Left kidney (tissue), 2 donors: ENCODE measurements around the gene FAM171A2. TPM values are rescaled to one million over a fixed set of nuclear protein-coding genes. Genes with fewer than 3 reads are reported as not detected.

ENCODE experiments used
- DNase-seq: peaks from one replicate; pipeline ENCODE4 v3.0.0-alpha.2; 2013
- polyA plus RNA-seq: library from polyadenylated mRNA; unstranded; fragments of 120-200 nt; gene quantifications from one replicate; pipeline ENCODE4 v1.2.1, GENCODE V29; 2013; ENCODE audit not compliant: insufficient read length

FAM171A2 gene
- polyA plus RNA-seq, 1 donor, result 28.2 TPM

DNA sequence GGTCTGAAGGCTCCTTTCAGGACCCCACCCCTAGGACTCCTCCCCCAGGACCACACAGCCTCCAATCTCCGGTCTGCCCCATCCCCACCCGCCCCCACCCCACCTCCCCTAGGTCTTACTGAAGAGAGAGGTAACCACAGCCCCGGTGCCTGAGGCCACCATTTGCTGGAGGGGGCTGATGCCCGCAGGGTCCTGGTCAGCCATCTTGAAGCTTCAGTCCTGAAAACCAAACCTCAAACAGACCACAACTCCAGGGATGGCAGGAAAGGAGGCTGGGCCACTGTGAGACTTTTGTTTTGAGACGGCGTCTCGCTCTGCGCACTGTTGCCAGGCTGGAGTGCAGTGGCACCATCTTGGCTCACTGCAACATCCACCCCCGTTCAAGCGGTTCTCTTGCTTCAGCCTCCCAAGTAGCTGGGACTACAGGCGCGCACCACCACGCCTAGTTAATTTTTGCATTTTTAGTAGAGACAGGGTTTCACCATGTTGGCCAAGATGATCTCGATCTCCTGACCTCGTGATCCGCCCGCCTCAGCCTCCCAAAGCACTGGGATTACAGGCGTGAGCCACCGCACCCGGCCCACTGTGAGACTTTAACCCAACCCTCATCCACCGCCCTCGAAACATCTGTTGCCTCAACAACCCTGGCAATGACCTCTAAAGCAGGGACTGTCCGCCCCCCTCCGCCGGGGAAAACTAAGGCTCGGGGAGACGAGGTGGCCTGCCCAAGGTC lies 40.1 kb downstream of the FAM171A2 start:
- no peak for DNase-seq

DNA sequence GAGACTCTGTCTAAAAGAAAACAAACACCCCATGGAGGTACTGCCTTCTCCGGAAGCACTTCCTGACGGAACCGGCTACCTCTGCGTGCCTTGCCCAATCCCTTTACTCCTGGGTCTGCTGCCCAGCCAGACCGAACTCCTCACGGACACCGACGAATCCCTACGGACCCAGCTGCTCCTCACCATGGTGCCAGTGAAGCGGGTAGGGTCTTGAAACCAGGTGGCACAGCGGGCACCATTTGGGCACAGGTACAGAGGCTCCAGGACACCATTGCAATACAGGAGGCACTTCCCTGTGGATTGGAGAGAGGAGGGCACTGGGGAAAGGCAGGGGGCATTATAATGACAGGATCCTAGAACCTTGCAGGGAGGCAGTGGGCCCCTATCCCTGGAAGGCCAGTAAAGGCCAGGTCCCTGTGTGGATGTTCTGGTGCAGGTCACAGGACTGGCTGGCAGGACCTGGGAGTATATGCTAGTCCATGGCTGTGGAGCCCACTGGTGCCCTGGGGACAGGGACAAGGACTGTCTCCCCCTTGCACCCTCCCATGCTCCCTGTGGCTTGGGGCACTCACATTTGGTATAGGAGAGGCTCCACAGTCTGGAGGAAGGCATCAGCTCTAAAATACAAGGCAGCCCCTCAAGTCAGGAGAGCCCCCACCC lies 41.3 kb downstream of the FAM171A2 start:
- no peak for DNase-seq

DNA sequence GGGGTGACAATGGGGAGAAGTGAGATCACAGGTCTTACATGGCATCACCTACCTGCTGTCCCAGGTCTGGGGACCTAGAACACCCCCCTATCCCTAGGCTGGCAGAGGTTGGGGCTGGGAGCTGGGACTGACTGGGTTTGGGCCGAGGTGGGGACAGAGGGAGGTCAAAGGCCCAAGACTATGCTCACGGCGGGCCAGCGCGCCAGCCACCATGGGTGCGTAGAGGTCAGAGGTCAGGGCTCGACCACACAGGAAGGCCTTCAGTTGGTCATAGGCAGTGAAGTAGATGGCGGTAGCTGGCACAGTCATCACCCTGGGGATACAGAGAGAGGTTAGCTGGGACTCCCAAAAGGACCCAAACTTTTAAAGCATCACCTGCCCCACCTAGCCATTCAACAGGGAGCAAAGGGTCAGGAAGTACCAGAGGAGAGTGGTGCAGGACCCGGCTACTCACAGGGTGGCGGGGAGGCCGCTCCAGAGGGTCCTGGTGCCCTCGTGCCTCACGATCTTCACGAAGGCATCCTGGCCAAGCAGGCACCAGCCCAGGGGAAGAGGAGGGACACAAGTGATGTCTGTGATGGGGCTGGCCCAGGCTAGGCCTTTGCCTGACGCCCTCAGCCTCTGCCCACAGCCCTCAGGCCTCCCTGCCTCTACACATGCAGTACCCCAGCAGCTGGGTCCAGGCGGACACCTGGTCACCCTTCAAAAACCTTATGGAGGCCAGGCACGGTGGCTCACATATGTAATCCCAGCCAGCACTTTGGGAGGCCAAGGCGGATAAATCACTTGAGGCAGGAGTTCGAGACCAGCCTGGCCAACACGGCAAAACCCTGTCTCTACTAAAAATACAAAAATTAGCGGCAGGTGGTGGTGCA lies 42.2 kb downstream of the FAM171A2 start:
- DNase-seq, result no peak

DNA sequence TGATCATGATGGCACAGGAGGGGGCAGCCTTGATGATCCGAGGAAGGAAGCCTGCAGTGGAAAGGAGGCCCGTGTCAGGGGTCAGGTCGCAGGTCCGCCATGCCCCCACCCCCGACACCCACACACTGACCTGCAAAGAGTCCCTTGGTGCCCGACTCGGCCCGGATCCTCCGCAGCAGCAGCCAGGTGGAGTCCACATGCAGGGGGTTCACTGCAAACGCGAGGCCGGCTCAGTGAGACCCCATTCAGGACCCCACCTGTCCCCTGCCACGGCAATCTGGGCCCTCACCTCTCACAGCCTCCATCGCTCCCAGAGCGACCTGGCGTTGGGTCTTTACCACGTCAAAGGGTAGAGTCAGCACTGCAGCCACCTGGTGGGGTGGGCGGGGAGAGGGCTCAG lies 43.6 kb downstream of the FAM171A2 start:
- DNase-seq, result no peak

DNA sequence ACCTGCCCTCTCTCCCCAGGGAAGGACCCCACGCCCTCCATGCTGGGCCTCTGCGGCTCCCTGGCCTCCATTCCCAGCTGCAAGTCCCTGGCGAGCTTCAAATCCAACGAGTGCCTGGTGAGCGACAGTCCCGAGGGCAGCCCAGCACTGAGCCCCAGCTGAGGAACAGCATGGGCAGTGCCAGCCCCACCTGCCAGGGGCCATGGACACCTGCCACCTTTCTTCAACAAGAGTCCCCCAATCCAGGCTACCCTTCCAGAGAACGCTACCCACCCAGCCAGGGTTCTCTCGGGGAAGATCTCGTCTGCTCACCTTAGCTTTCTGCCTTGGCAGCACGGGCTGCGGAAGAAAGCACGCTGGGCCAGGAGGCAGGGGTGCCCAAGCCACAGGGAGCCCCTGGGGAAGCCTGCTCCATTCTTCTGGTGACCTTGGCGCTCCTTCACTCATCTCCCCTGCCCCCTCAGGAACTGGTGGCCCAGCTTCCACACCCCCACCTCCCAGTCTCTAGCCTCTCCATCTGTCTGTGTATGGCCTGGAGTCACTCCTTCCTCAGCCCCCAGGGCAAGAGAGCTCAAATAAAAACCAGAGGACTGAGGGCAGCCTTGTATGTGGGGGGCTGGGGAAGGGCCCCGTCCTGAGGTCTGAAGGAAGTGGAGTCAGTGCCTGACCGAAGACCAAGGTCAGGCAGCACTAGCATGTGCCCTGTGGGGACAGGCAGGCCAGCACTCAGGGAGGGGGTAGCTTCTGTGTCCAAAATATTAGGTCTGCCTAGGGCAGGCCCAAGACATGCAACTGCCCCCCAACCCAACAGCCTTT lies 45.4 kb downstream of the FAM171A2 start:
- no peak for DNase-seq

DNA sequence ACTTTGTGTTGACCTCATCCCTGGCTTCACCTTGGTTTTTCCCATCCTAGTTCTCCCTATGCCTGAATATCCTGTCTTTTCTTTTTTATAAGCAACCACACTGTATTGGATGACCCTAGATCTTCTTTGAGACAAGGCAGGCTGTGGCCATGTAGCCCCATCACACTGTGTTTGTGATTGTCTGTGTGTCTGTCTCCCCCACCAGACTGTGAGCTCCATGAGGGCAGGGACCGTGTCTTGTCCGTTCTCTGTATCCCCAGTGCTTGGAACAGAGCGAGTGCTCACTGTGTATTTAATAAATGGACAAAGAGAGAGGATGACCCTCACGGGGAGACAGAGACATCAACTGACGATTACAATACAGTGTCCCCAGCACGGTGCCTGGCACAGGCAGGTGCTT lies 46.1 kb downstream of the FAM171A2 start:
- DNase-seq, result no peak

DNA sequence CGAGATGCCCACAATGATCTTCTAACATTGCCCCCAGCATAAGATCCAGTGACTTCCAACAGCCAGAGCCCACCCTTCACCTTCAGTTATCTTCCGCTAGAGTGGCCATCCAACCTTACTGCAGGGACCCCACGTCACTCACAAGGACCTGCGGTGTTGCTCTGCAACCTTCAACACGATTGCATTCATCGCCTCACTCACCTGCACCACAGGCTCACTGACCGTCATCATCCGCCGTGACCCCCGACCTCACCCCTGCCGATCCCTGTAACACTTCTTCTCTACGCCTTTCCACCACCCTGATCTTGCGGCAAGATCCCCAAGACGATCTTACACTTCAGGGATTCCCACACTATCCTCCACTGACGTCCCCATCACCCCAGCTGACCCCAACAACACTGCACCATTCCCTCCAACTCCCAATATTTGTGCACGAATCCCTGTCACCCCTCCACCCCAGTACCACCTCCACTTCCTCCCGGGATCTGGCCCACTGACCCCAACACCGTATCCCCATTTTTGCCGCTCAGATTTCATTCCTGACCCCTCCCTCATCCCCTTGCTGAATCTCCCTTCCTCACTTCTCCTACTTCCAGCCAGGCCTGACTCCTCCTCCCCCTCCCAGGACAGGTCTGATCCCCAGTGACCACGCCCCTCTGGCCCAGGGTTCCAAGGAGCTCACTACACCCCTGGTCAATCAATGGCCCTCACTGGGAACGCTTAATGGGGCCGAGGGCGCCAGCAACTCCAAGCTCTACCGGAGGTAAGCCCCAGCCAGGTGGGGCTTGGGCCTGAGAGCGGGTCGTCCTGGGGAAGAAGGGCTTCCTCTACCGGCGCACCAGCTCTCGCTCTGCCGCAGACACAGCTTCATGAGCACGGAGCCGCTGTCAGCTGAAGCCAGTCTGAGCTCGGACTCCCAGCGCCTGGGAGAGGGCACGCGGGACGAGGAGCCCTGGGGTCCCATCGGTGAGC lies 47.6 kb downstream of the FAM171A2 start:
- no peak for DNase-seq

DNA sequence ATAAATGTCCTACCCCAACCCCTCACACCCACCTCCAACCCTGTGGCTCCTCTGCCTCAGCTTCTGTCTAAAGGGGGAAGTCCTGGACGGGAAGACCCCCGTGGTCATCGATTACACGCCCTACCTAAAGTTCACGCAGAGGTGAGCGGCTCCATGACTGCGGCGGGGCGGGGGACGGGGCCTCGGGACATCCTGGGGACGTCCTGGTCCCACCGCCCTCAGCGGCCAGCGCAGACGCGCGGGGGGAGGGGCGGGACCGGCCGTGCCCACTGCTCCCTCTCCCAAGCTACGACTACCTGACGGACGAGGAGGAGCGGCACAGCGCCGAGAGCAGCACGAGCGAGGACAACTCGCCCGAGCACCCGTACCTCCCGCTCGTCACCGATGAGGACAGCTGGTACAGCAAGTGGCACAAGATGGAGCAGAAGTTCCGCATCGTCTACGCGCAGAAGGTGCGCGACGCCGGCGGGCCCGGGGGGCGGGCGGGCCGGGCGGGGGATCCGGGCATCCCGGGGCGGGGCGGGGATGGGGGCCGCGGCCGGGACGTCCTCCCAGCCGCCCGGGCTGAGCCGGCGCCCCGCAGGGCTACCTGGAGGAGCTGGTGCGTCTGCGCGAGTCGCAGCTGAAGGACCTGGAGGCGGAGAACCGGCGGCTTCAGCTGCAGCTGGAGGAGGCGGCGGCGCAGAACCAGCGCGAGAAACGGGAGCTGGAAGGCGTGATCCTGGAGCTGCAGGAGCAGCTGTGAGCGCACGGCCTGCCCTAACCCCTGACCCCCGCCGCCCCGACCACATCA lies 48.6 kb downstream of the FAM171A2 start:
- DNase-seq, result no peak

DNA sequence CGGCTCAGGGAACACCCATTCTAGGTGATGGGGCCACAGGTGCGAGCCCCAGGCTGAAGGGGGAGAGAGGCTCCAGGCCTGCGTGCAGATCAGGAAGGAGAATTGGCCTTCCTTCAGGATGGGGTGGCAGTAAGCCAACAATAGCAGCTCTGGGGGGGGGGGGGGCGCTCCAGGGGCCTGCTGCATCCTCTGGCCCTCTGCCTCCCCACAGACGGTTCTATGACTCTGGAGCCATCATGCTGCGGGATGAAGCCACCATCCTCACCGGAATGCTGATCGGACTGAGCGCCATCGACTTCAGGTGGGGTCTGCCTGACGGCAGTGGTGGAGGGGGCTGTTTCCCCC lies 49.2 kb downstream of the FAM171A2 start:
- DNase-seq, result no peak

DNA sequence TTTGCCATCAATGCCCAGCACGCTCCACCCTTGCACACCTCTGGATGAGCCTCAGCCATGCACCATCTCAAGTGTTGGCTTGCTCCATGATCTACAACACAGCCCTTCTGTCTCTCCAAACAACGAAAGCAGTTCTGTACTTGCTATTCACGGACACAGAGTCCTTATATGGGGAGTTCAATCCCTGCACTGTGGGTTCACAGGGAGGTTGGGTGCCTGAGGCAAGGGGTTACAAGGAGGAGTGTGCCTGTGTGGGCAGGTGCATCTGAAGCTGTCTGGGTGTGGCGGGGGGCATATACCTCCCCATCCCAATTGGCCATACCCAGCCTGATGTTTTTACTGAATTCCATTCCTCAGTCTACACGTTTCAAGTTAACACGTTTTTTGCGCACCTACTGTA lies 49.6 kb downstream of the FAM171A2 start:
- no peak for DNase-seq

DNA sequence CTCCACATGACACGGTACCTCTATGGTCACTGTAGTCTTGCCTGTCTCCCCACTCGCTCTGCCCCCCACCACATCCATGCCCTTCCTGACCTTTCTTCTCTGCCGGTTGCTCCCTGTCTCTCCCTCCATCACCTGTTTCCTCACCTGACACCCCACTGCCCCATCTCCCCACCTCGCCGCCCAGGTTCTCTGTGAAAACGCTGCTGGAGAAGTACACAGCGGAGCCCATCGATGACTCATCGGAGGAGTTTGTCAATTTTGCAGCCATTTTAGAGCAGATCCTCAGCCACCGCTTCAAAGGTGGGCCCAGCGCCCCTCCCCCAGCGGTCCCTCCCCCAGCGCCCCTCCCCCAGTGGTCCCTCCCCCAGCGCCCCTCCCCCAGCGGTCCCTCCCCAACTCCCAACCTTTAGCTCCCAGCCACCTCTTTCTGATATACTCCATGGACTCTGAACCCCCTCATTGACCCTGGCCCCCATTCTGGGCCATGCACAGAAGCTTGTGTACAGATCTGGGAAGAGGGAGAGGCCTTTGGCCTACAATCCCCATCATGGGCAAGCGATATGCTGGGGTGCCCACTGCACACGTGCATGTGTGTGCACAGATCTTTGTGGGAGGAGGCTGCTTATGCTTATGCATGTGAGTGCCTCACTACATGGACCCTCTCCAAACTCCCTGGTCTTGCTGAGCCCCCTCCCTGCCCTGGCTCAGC lies 51.1 kb downstream of the FAM171A2 start:
- no peak for DNase-seq

DNA sequence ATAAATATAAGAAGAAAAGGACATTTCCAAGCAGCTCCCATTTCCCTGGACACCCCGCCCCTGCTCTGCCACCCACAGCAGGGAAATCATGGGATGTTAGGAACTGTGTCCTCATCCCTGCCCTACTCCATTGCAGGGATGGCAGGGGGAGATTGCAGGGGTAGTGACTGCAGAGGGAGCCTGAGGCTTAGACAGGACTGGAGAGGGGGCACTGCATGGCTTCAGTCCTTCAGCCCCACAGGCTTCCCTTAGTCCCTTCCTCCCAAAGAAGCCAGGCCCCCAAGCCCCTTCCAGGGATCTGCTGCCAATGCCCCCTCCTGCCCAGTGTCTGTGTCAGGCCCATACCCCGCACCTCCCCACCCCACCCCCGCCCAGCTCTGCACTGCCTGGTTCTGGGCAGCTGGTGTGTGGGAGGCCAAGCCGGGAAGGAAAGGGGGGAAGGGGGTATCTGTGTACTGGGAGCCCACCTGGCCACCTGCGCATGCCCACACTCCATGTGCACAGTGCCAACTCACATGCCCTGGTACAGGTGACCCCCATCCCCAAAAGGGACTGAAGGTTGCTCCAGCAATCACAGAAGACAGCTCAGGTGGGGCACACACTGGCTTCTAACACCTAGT lies 52.0 kb downstream of the FAM171A2 start:
- no peak for DNase-seq

DNA sequence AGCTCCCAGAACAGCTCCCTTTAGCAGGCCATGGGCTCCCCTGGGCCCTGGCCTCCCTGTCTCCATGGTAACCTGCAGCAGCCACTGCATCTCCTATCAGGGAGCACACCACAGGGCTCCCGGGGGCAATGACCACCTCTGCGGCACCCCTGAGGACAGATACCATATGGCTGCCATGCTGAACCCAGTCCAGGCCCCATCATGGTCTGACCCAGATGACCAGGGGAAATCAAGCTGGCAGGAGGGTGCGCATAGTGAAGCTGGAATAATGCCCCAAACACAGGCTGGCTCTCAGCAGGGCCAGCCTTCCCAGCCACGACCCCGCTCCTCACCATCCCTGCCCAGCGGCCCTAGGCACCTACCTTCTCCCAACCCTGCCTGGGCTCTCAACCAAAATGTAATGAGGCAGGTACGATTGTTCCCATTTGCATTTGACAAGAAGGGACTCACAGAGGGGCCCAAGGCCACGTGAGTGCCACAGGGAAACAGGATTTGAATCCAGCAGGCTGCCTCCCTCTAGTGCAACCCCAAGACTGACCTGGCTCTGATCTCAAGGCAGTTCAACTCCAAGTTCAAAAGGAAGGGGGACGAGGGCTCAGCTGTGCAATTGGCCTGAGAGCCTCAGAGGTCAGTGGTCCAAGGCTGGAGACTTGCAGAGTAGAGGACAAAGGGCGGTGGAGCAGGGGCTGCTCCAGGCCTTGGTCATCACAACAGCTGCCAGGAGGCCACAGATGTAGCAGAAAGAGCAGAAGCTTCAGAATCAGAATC lies 52.9 kb downstream of the FAM171A2 start:
- no peak for DNase-seq

DNA sequence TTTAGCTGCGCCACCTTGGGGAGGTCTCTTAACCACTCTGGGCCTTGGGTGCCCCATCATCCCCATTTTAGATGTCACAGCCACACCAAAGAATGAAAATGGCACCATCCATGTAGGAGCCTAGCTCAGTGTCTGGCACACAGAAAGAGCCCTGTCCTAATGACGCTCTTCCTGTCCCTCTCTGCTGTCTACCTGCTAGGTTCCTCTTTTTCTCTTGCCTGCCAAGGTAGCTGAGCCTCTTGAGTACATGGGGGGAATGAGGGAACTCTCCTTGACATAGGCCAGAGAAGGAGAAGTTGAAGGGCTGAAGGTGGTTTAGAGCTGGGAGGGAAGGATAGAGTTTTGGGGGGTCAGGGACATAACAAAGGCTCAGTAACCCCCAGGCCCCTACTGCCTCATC lies 53.5 kb downstream of the FAM171A2 start:
- no peak for DNase-seq

DNA sequence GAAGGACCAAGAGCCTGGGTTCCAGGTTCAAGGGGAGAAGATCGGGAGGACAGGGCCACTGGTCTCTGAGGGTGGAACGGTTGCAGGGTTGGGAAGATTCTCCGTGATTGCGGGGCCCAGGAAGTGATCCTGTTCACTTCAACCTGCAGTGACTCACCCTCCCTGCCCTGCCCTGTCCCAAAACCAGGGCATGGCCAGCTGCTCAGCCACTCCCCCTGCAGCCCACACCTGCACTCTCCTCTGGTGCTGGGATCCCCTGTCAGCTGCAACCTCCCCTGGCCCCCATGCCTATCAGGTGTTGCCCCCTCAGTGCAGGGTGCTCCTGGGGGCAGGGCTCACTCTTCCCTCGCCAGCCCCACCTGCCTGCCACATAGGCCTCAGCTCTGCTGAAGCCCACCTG lies 54.2 kb downstream of the FAM171A2 start:
- DNase-seq, result no peak

DNA sequence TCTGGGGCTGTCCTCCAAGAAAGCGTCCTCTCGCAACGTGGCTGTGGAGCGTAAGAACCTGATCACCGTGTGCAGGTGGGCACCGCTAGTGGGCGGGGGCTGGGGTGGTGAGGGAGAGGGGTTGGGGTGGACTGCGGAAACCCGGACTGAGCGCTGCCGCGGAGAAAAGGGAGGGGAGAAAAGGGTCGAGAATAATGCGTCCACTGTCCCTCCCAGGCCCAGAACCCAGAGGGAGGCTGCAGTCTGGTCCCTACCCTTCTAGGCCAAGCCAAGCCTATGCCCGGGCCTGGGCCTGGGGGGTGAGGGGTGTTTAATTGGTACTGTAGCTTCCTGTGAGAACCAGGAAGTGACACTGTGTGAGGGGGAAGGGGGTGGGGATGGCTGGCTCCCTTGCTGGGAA lies 54.8 kb downstream of the FAM171A2 start:
- no peak for DNase-seq

DNA sequence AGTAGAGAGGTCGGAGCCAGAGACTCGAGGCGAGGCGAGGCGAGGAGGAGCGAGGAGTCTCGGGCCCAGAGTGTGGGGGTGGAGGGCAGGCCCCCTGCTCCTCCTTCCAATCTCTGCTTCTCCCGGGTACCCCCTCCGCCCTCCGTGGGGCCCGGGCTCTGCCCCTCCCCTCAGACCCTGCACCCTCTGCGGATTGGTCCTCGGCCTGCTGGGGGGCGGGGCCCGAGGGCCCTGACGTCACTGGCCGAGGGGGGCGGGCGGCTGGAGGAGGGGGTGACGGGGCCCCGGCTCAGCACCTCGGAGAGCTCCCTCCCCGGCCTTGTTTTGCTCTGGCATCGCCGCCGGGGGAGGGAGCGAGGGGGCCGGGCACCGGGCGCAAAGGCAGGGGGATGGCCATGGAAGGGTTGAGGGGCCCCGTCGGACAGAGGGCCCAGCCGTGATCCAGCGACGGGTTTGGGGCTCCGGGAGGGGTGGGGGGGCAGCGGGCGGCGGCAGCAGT lies 55.3 kb downstream of the FAM171A2 start, which contains the start of gene RUNDC3A:
Gene RUNDC3A, plus strand, starts transcription at position 282 of the 499 bp plus-strand sequence. CDS start 232 bp downstream, outside the sequence.
- peak; percentile 90 for DNase-seq
